DND-41 (cell line): Measurements from ENCODE around the gene CAPN15.

Experiments
- EZH2 ChIP-seq: IDR thresholded peaks from 3 replicates; pipeline ENCODE4 v1.6.1; 2012; ENCODE audit warnings: borderline replicate concordance, low read depth, mild to moderate bottlenecking, moderate library complexity, low read length, inconsistent platforms; ENCODE audit not compliant: severe bottlenecking
- TF ChIP-seq, protein P1 (sequence below): IDR thresholded peaks from 2 replicates; pipeline ENCODE4 v1.5.1; 2012; ENCODE audit warnings: borderline replicate concordance, low read length, moderate library complexity, mild to moderate bottlenecking; ENCODE audit not compliant: poor library complexity, severe bottlenecking; ENCODE audit errors: extremely low read depth

DNA sequence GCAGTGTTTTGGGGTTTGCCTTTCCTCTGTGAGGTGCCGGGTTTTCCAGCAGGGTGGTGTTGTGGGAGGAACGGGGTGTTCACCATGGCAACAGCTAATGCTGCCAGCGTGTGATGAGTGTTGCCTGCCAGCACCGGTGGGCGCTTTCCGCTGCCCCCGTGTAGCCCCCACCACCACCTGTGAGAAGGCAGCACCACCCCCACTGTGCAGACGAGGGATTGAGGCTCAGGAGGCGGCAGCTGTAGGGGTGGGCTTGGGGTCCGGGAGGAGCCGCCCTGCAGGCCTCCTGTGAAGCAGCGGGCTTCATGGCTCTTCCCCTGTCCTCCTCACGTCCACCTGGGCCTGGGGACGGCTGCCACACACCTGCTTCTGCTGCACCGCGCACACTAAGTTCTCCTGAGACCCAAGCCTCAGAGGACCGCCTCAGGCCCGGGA, 67.6 kb downstream of the CAPN15 start:
- TF ChIP-seq, protein P1, sequence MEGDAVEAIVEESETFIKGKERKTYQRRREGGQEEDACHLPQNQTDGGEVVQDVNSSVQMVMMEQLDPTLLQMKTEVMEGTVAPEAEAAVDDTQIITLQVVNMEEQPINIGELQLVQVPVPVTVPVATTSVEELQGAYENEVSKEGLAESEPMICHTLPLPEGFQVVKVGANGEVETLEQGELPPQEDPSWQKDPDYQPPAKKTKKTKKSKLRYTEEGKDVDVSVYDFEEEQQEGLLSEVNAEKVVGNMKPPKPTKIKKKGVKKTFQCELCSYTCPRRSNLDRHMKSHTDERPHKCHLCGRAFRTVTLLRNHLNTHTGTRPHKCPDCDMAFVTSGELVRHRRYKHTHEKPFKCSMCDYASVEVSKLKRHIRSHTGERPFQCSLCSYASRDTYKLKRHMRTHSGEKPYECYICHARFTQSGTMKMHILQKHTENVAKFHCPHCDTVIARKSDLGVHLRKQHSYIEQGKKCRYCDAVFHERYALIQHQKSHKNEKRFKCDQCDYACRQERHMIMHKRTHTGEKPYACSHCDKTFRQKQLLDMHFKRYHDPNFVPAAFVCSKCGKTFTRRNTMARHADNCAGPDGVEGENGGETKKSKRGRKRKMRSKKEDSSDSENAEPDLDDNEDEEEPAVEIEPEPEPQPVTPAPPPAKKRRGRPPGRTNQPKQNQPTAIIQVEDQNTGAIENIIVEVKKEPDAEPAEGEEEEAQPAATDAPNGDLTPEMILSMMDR: no peak
- no peak for TF ChIP-seq EZH2
